DND-41 (cell line): ENCODE results near the gene ANO8.
A peak's percentile ranks its signal among the peaks of the same experiment; 100 is the strongest.

ENCODE experiments used
- CTCF ChIP-seq: IDR thresholded peaks from 2 replicates; pipeline ENCODE4 v1.5.1; 2012; ENCODE audit warnings: borderline replicate concordance, low read length, moderate library complexity, mild to moderate bottlenecking; ENCODE audit not compliant: poor library complexity, severe bottlenecking; ENCODE audit errors: extremely low read depth
- EZH2 ChIP-seq: IDR thresholded peaks from 3 replicates; pipeline ENCODE4 v1.6.1; 2012; ENCODE audit warnings: borderline replicate concordance, low read depth, mild to moderate bottlenecking, moderate library complexity, low read length, inconsistent platforms; ENCODE audit not compliant: severe bottlenecking

- TF ChIP-seq EZH2: no peak
- peak; percentile 94 for TF ChIP-seq CTCF
Measured at GRCh38 chr19:17292301-17293074, 42.2 kb downstream of the ANO8 start.
